Measurements from ENCODE around the gene STXBP6.

STXBP6 gene

DNA sequence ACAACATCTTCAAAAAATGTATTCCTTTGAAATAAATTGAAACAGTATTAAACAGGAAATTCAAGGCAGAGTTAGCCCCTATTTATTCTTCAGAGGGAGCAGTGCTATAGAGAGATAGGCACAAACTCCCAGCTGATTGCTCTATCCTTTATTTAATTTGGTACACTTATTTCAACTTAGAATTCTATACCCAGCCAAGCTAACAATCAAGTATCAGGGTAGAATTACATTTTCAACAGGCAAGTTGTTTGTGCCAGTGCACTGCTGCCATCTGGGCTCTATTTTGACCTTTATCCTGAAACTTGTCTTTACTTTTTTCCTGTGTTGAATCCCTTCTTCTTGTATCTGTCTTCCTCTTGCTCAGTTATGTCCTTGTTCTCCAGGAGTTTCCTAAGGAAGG, 159.2 kb downstream of the STXBP6 start:
- TF ChIP-seq, protein P1, sequence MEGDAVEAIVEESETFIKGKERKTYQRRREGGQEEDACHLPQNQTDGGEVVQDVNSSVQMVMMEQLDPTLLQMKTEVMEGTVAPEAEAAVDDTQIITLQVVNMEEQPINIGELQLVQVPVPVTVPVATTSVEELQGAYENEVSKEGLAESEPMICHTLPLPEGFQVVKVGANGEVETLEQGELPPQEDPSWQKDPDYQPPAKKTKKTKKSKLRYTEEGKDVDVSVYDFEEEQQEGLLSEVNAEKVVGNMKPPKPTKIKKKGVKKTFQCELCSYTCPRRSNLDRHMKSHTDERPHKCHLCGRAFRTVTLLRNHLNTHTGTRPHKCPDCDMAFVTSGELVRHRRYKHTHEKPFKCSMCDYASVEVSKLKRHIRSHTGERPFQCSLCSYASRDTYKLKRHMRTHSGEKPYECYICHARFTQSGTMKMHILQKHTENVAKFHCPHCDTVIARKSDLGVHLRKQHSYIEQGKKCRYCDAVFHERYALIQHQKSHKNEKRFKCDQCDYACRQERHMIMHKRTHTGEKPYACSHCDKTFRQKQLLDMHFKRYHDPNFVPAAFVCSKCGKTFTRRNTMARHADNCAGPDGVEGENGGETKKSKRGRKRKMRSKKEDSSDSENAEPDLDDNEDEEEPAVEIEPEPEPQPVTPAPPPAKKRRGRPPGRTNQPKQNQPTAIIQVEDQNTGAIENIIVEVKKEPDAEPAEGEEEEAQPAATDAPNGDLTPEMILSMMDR (IDR thresholded peaks at IDR 0.05; ENCODE audit: insufficient read depth, low read length, poor library complexity, severe bottlenecking) = no peak
- TF ChIP-seq EZH2phosphoT487 (conservative IDR thresholded peaks at IDR 0.05; ENCODE audit: low read length) = no peak
- Histone ChIP-seq H3K9ac (ENCODE audit: low read length) (no peak overlapping the region), H3K4me2 (ENCODE audit: low read depth, low read length, poor library complexity, severe bottlenecking) (no peak overlapping the region), H3F3A (ENCODE audit: insufficient read depth) (no peaks in the 10 kb centered on the region), H3K27ac (ENCODE audit: low read depth, low read length) (no peak overlapping the region), H3K4me3 (ENCODE audit: insufficient read depth, low read length, poor library complexity, severe bottlenecking) (no peak overlapping the region), H2AFZ (ENCODE audit: low read depth, low read length, severe bottlenecking) (no peak overlapping the region), H4K20me1 (ENCODE audit: low read depth, low read length) (no peaks in the 10 kb centered on the region), H3K27me3 (ENCODE audit: low read length) (no peaks in the 10 kb centered on the region), H3K79me2 (ENCODE audit: insufficient read depth, low read length) (no peaks in the 10 kb centered on the region), H3K9me3 (ENCODE audit: insufficient read depth, low read length) (peaks cover 5% of the 10 kb centered on the region; the same call in 1 of the 2 replicates), H3K9me2 (replicated peaks; ENCODE audit: insufficient read depth, low read length) (no peaks in the 10 kb centered on the region), H3K36me3 (ENCODE audit: low read length) (no peaks in the 10 kb centered on the region)

DNA sequence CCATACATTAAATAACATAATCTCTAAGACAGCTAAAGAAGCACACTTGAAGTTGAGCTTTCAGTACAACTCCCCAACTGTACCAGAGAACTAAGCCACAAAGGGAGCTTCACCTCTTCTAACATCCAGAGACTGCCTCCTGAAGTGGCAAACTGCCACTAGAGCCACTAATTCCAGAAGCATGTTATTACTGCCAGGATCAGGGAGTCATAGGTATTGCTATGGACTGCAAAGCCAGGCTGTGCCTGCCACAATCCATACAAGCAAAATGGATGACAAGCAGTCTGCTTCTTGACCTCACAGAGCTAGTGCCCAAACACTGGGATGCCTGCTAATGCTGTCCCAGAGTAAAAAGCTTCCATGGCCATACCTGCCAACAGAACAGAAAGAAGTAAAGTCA, 160.1 kb downstream of the STXBP6 start:
- H3K27me3 ChIP-seq (ENCODE audit: low read length) = no peaks in the 10 kb centered on the region

DNA sequence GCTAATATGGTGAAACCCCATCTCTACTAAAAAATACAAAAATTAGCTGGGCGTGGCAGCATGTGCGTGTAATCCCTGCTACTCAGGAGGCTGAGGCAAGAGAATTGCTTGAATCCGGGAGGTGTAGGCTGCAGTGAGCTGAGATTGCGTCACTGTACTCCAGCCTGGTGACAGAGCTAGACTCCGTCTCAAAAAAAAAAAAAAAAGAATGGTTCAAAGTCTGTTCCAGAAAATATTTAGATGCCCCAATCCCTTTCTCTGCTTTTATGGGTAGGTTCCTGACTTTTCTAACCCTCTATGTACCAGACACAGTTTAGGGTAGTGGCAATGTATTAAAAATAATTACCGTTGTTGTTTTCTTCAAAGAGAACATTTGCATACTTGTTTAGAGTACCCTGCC, 161.4 kb downstream of the STXBP6 start:
- Histone ChIP-seq H3K79me2 (ENCODE audit: insufficient read depth, low read length) (no peaks in the 10 kb centered on the region), H3F3A (ENCODE audit: insufficient read depth) (no peaks in the 10 kb centered on the region), H3K4me3 (ENCODE audit: insufficient read depth, low read length, poor library complexity, severe bottlenecking) (no peak overlapping the region), H3K9me2 (replicated peaks; ENCODE audit: insufficient read depth, low read length) (no peaks in the 10 kb centered on the region), H3K4me2 (ENCODE audit: low read depth, low read length, poor library complexity, severe bottlenecking) (no peak overlapping the region), H2AFZ (ENCODE audit: low read depth, low read length, severe bottlenecking) (no peak overlapping the region), H3K9ac (ENCODE audit: low read length) (no peak overlapping the region), H3K27me3 (ENCODE audit: low read length) (no peaks in the 10 kb centered on the region), H3K9me3 (ENCODE audit: insufficient read depth, low read length) (peaks cover 5% of the 10 kb centered on the region; the same call in 1 of the 2 replicates), H3K36me3 (ENCODE audit: low read length) (no peaks in the 10 kb centered on the region), H3K27ac (ENCODE audit: low read depth, low read length) (no peak overlapping the region), H4K20me1 (ENCODE audit: low read depth, low read length) (no peaks in the 10 kb centered on the region)
- TF ChIP-seq EZH2phosphoT487 (conservative IDR thresholded peaks at IDR 0.05; ENCODE audit: low read length) = no peak
- TF ChIP-seq, protein P1 (IDR thresholded peaks at IDR 0.05; ENCODE audit: insufficient read depth, low read length, poor library complexity, severe bottlenecking) = no peak

More for the DNA sequence above, 160.1 kb downstream of the STXBP6 start:
- Histone ChIP-seq H4K20me1 (ENCODE audit: low read depth, low read length) (no peaks in the 10 kb centered on the region), H3F3A (ENCODE audit: insufficient read depth) (no peaks in the 10 kb centered on the region), H3K9me2 (replicated peaks; ENCODE audit: insufficient read depth, low read length) (no peaks in the 10 kb centered on the region), H3K27ac (ENCODE audit: low read depth, low read length) (no peak overlapping the region), H3K36me3 (ENCODE audit: low read length) (no peaks in the 10 kb centered on the region), H3K9me3 (ENCODE audit: insufficient read depth, low read length) (peaks cover 5% of the 10 kb centered on the region; the same call in 1 of the 2 replicates), H3K9ac (ENCODE audit: low read length) (no peak overlapping the region), H2AFZ (ENCODE audit: low read depth, low read length, severe bottlenecking) (no peak overlapping the region), H3K4me3 (ENCODE audit: insufficient read depth, low read length, poor library complexity, severe bottlenecking) (no peak overlapping the region), H3K79me2 (ENCODE audit: insufficient read depth, low read length) (no peaks in the 10 kb centered on the region), H3K4me2 (ENCODE audit: low read depth, low read length, poor library complexity, severe bottlenecking) (no peak overlapping the region)
- TF ChIP-seq, protein P1 (IDR thresholded peaks at IDR 0.05; ENCODE audit: insufficient read depth, low read length, poor library complexity, severe bottlenecking) = no peak
- no peak for TF ChIP-seq EZH2phosphoT487 (conservative IDR thresholded peaks at IDR 0.05; ENCODE audit: low read length)

All from SU-DHL-6 (cell line).